ENCODE data around the gene UBL3.

Gene UBL3, protein sequence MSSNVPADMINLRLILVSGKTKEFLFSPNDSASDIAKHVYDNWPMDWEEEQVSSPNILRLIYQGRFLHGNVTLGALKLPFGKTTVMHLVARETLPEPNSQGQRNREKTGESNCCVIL

DNA sequence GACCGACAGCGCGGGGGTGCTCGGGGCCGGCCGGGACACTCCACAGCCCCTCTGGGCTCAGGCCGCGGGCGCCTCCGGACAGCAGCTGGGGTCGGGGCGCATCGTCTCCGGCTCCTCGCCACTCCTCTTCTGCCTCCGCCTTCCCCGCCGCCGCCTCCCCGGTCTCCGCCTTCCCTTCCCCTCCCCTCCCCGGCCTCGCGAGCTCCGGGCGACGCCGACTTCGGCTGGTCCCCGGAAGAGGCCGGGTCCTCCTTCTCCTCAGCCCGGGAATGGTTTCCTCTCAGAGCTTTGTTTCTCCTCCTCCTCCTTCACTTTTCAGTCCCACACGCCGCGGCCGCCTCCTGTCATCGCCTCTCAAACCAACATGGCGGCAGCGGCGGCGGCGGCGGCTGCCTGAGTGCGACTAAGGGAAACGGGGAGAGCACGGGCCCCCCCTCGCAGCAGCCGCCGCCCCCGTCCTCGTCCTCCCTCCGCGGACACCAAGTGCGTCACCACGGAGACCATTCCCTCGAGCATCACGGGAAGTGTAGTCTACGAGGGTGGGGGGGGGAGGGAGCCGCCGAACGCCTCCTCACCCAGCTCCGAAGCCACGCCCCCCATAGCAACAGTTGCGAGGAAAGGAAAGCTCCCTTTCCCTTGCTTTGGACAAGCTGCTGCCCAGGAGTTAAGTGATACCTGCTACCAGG lies at the start of gene UBL3:
TSS of gene UBL3 (minus strand) at position 405 of the 686 bp plus-strand sequence. CDS start 1,079 bp downstream, outside the sequence.
- peak; percentile 85 for DNase-seq (ENCODE audit: low spot score)

- no peak for DNase-seq (ENCODE audit: low spot score)
Observed at GRCh38 chr13:29897102-29897501, 46.7 kb upstream of the UBL3 start.

GRCh38 chr13:29893438-29893837 lies 43.0 kb upstream of the UBL3 start:
- no peak for DNase-seq (ENCODE audit: low spot score)

DNA sequence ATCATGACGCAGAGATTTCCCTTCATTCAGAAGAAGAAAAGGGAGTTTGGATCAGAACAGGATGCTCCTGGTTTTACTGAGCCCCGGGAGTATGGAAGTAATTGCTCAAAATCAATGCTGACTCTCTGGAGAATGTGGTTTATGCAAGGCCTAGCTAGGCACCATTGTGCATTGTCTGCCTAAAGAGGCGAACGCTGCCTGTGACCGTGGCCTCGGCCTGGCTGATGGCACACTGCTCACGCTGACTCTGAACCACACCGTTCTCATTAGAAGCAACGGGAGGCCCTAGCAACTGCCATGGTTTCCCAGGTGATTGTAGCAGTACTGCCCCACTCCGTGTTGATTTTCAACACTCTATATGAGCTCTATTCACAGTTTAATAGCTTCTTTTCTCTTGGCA lies 41.7 kb upstream of the UBL3 start:
- no peak for DNase-seq (ENCODE audit: low spot score)

- DNase-seq (ENCODE audit: low spot score): no peak
Observed at GRCh38 chr13:29889111-29889510, 38.7 kb upstream of the UBL3 start.

DNA sequence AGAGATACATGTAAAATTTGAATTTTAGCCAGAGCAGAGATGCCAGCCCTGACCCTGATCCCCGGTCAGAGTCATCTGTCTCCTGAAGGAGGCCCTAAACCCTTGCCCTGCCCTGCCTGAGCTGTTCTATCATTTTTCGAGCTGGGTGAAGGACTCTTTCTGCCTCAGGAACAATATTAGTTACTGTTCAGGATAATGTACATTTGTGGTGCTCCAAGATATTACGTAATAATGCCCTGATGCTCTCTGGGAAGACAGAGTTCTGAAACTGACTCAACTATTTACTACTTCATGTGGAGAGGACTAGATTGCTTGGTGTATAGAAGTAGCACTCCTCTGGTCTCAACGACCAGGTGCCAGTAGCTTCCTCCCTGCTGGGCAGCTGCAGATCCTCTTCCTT lies 37.9 kb upstream of the UBL3 start:
- DNase-seq (ENCODE audit: low spot score): no peak

GRCh38 chr13:29887686-29888085 lies 37.3 kb upstream of the UBL3 start:
- no peak for DNase-seq (ENCODE audit: low spot score)

- no peak for DNase-seq (ENCODE audit: low spot score)
Observed at GRCh38 chr13:29887030-29887557, 36.7 kb upstream of the UBL3 start.

DNA sequence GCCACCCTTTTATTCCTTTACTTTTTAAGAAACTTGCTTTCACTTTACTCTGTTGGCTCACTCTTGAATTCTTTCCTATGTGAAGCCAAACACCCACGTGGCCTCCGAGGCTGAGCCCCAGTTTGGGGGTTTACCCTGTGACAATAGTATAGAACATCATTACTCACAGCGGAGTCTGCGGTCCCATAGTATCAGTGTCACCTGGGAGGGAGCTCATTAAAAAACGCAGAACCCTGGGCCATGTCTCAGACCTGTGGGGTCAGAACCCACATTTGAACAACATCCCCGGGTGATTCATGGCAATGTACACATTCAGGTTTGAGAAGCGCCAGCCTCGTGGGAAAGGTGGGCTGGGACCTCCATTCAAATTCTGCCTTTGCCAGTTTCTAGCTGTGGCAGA lies 36.0 kb upstream of the UBL3 start:
- no peak for DNase-seq (ENCODE audit: low spot score)

DNA sequence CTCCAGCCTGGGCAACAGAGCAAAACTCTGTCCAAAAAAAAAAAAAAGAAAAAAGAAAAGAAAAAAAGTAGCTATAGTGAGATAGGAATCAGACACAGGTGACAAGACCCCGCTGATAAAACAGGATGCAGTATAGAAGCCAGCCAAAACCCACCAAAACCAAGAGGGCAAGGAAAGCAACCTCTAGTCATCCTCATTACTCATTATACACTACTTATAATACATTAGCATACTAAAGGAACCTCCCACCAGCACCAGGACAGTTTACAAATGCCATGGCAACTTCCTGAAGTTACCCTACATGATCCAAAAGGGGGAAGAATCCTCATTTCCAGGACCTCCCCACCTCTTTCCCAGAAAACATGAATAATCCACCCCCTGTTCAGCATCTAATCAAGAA lies 35.6 kb upstream of the UBL3 start:
- no peak for DNase-seq (ENCODE audit: low spot score)

DNA sequence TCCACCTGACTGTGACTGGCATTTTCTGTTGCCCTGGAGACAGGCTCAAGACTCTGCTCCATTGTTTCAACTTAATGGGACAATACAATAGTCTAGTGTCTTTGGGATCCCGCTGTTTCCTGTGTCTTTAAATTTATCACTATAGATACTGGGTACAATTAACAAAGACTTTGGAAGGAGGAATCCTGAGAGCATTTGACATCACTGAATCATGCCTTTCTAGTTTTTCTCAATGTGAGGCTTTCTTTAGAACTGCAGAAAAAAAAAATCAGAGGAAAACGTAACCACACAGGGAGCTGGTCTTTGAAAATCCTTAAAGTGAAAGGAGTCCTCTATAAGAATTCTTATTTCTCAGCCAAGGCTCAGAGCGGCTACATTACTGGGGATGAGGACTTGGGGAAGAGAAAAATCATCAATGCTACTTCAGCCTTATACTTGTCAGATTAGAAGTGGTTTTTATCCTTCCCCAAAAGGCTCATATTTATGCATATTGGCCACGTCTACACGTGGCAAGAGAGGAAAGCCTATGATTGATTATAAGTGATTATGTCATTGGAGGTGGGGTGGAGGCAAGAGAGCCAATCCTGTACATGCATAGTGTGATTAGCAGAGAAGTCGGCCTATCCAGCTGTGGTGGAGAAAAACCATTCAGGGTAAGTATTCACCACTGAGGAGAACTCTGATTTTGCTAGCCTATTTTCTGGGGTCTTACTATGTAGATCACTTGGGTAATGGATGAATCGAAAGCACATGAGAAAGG lies 34.4 kb upstream of the UBL3 start:
- no peak for DNase-seq (ENCODE audit: low spot score)

DNA sequence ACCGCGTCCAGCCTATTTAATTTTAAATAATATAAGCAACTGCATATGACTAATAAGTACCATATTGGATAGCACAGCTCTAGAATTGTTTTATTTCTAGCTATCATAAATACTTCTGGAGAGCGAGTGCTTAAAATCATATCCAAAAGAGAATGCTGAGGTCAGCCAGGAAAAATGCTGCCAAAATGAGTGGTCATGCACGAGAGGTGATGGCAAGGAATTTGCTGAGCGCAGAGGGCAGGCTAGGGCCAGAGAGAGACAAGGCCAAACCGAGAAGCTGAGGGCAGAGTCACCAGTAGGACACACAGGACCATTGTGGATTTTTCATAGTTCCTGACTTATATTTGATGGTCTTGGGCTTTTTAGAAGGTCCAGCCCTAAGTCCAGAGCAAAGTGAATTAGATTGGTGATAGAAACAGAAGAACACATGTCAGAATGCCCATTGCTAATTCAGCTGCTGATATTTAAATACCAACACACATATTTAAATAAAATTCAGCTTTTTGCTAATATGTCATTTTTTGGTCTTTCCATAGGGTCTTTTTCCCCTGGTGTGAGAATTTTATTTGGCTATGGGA lies 33.6 kb upstream of the UBL3 start:
- no peak for DNase-seq (ENCODE audit: low spot score)

DNA sequence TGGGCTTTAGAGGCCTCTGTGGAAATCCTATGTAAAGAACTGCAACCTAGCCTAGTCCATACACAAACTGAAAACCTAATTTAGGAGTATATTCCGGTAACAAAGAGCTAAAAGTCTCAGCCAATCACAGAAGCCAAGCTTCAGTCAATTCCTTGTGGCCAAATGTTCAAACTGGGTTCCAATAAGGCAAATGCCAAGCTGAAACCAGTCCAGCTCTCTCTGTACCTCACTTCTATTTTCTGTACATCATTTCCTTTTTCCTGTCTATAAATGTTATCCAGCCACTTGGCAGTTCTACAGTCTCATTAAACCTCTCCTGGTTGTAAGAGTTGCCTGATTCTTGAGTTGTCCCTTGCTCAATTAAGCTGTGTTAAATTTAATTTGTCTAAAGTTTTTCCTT lies 31.7 kb upstream of the UBL3 start:
- no peak for DNase-seq (ENCODE audit: low spot score)

DNA sequence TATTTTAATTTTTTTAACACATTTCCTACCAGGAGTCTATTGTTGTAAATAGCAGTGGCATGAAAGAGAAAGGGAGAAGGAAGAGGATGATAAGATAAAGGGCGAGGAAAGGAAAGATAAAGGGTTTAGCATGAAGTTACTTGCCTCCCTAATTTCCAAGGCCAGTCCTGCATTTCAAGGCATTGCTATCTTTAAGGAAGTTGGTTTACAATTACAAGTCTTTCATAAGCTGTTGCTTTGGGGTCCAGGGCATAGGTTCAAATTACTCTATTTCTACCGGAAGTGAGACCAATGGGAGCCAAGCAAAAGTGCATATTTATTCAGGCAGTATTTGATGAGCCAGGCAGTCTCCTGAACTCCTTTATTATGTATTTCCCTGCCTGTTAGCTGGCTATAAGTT lies 27.7 kb upstream of the UBL3 start:
- no peak for DNase-seq (ENCODE audit: low spot score)

GRCh38 chr13:29877456-29878078 lies 27.1 kb upstream of the UBL3 start:
- no peak for DNase-seq (ENCODE audit: low spot score)

GRCh38 chr13:29875646-29876045 lies 25.2 kb upstream of the UBL3 start:
- no peak for DNase-seq (ENCODE audit: low spot score)

DNA sequence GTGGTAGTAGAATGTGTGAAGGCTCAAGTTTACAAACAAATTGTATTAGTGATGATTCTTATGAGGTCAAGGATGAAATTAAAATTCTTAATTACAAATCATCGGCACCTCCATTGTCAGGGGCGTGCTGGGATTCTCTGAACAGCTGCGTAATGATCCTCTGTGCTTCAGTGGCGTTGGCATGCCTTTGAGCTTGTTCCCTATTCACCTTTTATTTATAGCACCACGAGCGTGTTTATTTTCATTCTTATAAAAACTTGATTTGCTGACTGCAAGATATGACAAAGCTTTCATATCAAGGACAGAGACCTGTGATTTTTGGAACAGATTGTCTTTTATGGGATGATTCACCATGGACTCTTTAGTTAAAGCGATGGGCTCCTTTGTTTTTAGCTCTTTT lies 18.2 kb upstream of the UBL3 start:
- no peak for DNase-seq (ENCODE audit: low spot score)

DNA sequence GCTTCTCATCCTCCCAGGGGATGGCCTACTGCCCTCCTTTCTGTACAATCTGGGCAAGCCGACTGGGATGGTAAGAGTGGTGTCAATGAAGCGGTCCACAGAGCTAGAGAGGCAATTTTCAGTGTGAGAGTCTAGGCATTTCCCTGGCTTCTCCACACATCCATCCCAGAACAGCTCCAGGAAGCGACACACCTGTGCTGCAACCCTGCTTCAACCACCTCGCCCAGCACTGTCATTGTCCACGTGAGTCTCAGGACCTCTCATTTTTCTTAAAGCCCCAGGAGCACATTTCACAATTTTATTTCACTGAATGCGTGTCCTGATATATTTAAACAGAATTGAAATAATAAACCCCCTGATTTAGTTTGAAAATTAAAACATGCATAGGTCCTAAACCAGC lies 15.5 kb upstream of the UBL3 start:
- no peak for DNase-seq (ENCODE audit: low spot score)

GRCh38 chr13:29861694-29862110 lies 11.3 kb upstream of the UBL3 start:
- DNase-seq (ENCODE audit: low spot score): no peak

GRCh38 chr13:29859971-29860370 lies 9.6 kb upstream of the UBL3 start:
- DNase-seq (ENCODE audit: low spot score): no peak

DNA sequence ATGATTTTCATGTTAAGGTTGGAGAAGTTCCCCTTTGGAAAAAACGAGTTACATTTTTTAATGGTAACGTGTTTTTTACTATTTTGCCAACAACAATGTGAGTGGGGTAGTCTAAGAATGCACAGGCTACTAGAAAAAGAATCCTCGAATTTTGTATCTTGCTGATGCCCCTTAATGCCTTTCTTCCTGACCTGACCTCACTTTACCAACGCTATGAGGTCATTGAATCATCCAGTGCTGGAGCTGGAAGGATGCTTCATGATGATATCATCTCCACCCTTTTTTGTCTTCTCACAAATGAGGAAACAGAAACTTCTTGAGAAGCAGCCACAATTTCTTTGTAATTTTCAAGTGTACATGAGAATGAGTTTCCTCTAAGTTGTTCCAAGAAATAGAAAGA lies 8.2 kb upstream of the UBL3 start:
- no peak for DNase-seq (ENCODE audit: low spot score)

- no peak for DNase-seq (ENCODE audit: low spot score)
Observed at GRCh38 chr13:29858231-29858630, 7.8 kb upstream of the UBL3 start.

All from HuH-7 (cell line).